Mesendoderm (in vitro differentiated cells): ENCODE results near the gene TNS1.

Experiments used
- DNase-seq: peaks from one replicate; pipeline ENCODE4 v3.0.0; 2013
- H2AK5ac ChIP-seq: 2 replicates; pipeline ENCODE4 v1.6.1; 2013; ENCODE audit warnings: low read length, inconsistent platforms
- H2BK120ac ChIP-seq: 2 replicates; pipeline ENCODE4 v1.6.1; 2013; ENCODE audit warnings: low read depth, mild to moderate bottlenecking, low read length, moderate library complexity, mixed read lengths
- H2BK15ac ChIP-seq: replicated peaks from 2 replicates; pipeline ENCODE4 v1.6.1; 2013; ENCODE audit warnings: low read depth, mild to moderate bottlenecking, moderate library complexity
- H2BK5ac ChIP-seq: 2 replicates; pipeline ENCODE4 v1.6.1; 2013; ENCODE audit warnings: low read length, inconsistent platforms
- H3K18ac ChIP-seq: 2 replicates; pipeline ENCODE4 v1.6.1; 2013; ENCODE audit warnings: mild to moderate bottlenecking, low read length, mixed read lengths
- H3K23ac ChIP-seq: one replicate; pipeline ENCODE4 v1.6.1; 2013; ENCODE audit warnings: low read length
- H3K27ac ChIP-seq: 2 replicates; pipeline ENCODE4 v1.5.1; 2013; ENCODE audit warnings: low read depth, mild to moderate bottlenecking, inconsistent platforms, low read length, moderate library complexity
- H3K27me3 ChIP-seq: 2 replicates; pipeline ENCODE4 v1.6.1; 2013; ENCODE audit warnings: low read length, control low read depth, mild to moderate bottlenecking, inconsistent platforms; ENCODE audit not compliant: insufficient read depth, poor library complexity
- H3K36me3 ChIP-seq: 2 replicates; pipeline ENCODE4 v1.6.1; 2013; ENCODE audit warnings: low read length, inconsistent platforms; ENCODE audit not compliant: control insufficient read depth, insufficient read depth
- H3K4ac ChIP-seq: one replicate; pipeline ENCODE4 v1.6.1; 2013; ENCODE audit warnings: low read depth, mild to moderate bottlenecking, low read length, moderate library complexity
- H3K4me1 ChIP-seq: 2 replicates; pipeline ENCODE4 v1.6.1; 2013; ENCODE audit warnings: low read depth, low read length, inconsistent platforms; ENCODE audit not compliant: control insufficient read depth
- H3K4me2 ChIP-seq: 2 replicates; pipeline ENCODE4 v1.6.1; 2013; ENCODE audit warnings: low read length
- H3K4me3 ChIP-seq: 2 replicates; pipeline ENCODE4 v1.5.1; 2013; ENCODE audit warnings: mild to moderate bottlenecking, low read length
- H3K56ac ChIP-seq: one replicate; pipeline ENCODE4 v1.6.1; 2013; ENCODE audit warnings: low read length
- H3K79me1 ChIP-seq: 2 replicates; pipeline ENCODE4 v1.6.1; 2013; ENCODE audit warnings: low read length, inconsistent platforms
- H3K79me2 ChIP-seq: 2 replicates; pipeline ENCODE4 v1.6.1; 2013; ENCODE audit warnings: mild to moderate bottlenecking, low read length; ENCODE audit not compliant: control insufficient read depth, insufficient read depth
- H3K9ac ChIP-seq: 2 replicates; pipeline ENCODE4 v1.6.1; 2013; ENCODE audit warnings: low read length, inconsistent platforms
- H4K5ac ChIP-seq: one replicate; pipeline ENCODE4 v1.6.1; 2013; ENCODE audit warnings: low read length
- H4K8ac ChIP-seq: one replicate; pipeline ENCODE4 v1.6.1; 2013; ENCODE audit warnings: low read depth, mild to moderate bottlenecking, control low read depth, low read length, moderate library complexity
- WGBS: extraction: QIAGEN DNeasy Blood & Tissue Kit; methylation state at CpG from one replicate; pipeline ENCODE4 v1.1.7; 2013; ENCODE audit warnings: low lambda C conversion rate, missing lambda C conversion rate; ENCODE audit not compliant: insufficient coverage; ENCODE audit errors: extremely low coverage; 5-methylcytosine and 5-hydroxymethylcytosine counted together

Gene TNS1

DNA sequence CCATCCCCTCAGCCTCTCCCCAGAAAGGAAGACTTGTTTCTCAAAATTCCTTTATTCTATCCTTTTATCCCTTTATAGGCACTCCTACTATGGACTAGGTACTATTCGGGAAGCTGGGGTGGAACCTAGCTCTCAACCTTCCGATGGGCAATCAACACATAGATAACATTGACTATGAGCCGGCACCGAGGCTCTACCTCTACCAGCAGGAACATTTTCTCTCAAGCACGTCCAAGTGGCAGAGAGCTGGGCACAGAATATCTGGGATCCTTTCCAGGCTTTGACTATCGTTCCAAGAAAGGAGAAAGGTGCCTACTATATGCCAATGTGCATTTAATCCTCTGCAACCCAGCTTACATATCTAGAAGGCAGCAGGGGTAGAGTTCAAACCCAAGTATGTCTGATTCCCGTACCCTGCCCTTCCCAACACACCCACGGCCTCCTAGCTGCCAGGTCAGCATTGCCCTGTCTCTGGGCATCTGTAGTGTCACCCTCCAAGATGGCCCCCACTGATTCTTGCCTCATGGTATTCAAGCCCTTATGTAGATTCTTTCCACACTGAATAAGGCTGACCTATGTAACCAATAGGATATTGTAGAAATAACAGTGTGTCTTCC, 28.3 kb downstream of the TNS1 start:
- Histone ChIP-seq H2BK120ac (no peak overlapping the region), H3K27ac (no peak overlapping the region), H3K4me2 (no peak overlapping the region), H3K23ac (no peak overlapping the region), H3K79me2 (no peaks in the 10 kb centered on the region), H3K4me1 (peaks cover 4% of the 10 kb centered on the region), H3K9ac (no peak overlapping the region), H3K18ac (no peak overlapping the region), H3K4me3 (no peak overlapping the region), H3K4ac (no peak overlapping the region), H3K56ac (no peak overlapping the region), H2BK5ac (no peak overlapping the region), H2BK15ac (no peak overlapping the region), H3K27me3 (no peaks in the 10 kb centered on the region), H2AK5ac (no peak overlapping the region), H3K36me3 (no peaks in the 10 kb centered on the region), H3K79me1 (peaks cover 2% of the 10 kb centered on the region), H4K5ac (no peak overlapping the region), H4K8ac (no peak overlapping the region)
- no CpG with 5 or more reads among the region's 8 CpGs for WGBS
- no peak for DNase-seq

GRCh38 chr2:217973008-217973787, 29.6 kb downstream of the TNS1 start:
- WGBS = no CpG with 5 or more reads among the region's 11 CpGs
- no peak overlapping the region for H3K27ac ChIP-seq
- no peak overlapping the region for H3K23ac ChIP-seq
- no peak overlapping the region for H2BK5ac ChIP-seq
- H3K79me2 ChIP-seq = no peaks in the 10 kb centered on the region
- H3K4me1 ChIP-seq = no peaks in the 10 kb centered on the region
- no peak overlapping the region for H4K8ac ChIP-seq
- no peak overlapping the region for H3K4me2 ChIP-seq
- no peak overlapping the region for H2AK5ac ChIP-seq
- H4K5ac ChIP-seq = no peak overlapping the region
- no peak for DNase-seq
- no peak overlapping the region for H3K56ac ChIP-seq
- no peak overlapping the region for H3K4ac ChIP-seq
- no peaks in the 10 kb centered on the region for H3K36me3 ChIP-seq
- no peak overlapping the region for H2BK15ac ChIP-seq
- H3K4me3 ChIP-seq = no peak overlapping the region
- no peaks in the 10 kb centered on the region for H3K79me1 ChIP-seq
- H3K9ac ChIP-seq = no peak overlapping the region
- no peak overlapping the region for H2BK120ac ChIP-seq
- no peak overlapping the region for H3K18ac ChIP-seq
- no peaks in the 10 kb centered on the region for H3K27me3 ChIP-seq

DNA sequence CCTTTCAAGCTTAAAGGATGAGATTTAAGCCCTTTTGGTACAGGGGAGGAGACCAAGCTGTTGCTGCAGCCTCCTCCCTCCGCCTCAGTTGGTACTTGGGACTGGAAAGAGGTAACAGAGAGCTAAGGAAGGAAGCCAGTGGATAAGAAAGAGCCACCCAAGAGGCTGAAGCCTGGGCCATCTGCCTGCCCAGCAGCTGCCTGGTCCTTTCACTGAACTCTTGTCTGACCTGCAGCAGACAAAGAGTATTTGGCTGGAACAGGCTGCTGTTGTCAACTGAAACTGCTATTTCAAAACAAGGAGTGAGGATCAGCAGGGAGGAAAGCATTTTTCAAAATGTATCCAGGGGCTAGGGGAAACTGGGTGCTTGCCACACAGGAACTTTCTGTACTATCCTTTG, 30.3 kb downstream of the TNS1 start:
- Histone ChIP-seq H3K4me1 (no peaks in the 10 kb centered on the region), H2AK5ac (no peak overlapping the region), H3K4me2 (no peak overlapping the region), H3K27ac (no peak overlapping the region), H3K18ac (no peak overlapping the region), H3K27me3 (no peaks in the 10 kb centered on the region), H3K4me3 (no peak overlapping the region), H2BK15ac (no peak overlapping the region), H4K8ac (no peak overlapping the region), H3K23ac (no peak overlapping the region), H2BK5ac (no peak overlapping the region), H4K5ac (no peak overlapping the region), H3K4ac (no peak overlapping the region), H3K36me3 (no peaks in the 10 kb centered on the region), H3K79me2 (no peaks in the 10 kb centered on the region), H3K79me1 (no peaks in the 10 kb centered on the region), H2BK120ac (no peak overlapping the region), H3K56ac (no peak overlapping the region), H3K9ac (no peak overlapping the region)
- DNase-seq = no peak
- no CpG with 5 or more reads among the region's 1 CpG for whole genome bisulfite sequencing

GRCh38 chr2:217972037-217972436, 30.8 kb downstream of the TNS1 start:
- Histone ChIP-seq H3K56ac (no peak overlapping the region), H3K27ac (no peak overlapping the region), H3K4me2 (no peak overlapping the region), H4K8ac (no peak overlapping the region), H3K4ac (no peak overlapping the region), H3K4me1 (no peaks in the 10 kb centered on the region), H3K23ac (no peak overlapping the region), H3K27me3 (no peaks in the 10 kb centered on the region), H2BK15ac (no peak overlapping the region), H3K79me2 (no peaks in the 10 kb centered on the region), H2BK5ac (no peak overlapping the region), H3K18ac (no peak overlapping the region), H3K36me3 (no peaks in the 10 kb centered on the region), H2BK120ac (no peak overlapping the region), H3K4me3 (no peak overlapping the region), H3K79me1 (no peaks in the 10 kb centered on the region), H2AK5ac (no peak overlapping the region), H3K9ac (no peak overlapping the region), H4K5ac (no peak overlapping the region)
- no CpG with 5 or more reads among the region's 1 CpG for WGBS
- DNase-seq = no peak

GRCh38 chr2:217971166-217971565, 31.6 kb downstream of the TNS1 start:
- H3K18ac ChIP-seq = no peak overlapping the region
- no peaks in the 10 kb centered on the region for H3K79me2 ChIP-seq
- H2BK5ac ChIP-seq = no peak overlapping the region
- H3K4me2 ChIP-seq = no peak overlapping the region
- no peak overlapping the region for H3K23ac ChIP-seq
- no peak overlapping the region for H2BK15ac ChIP-seq
- no peak overlapping the region for H3K4me3 ChIP-seq
- H3K56ac ChIP-seq = no peak overlapping the region
- DNase-seq = no peak
- no peaks in the 10 kb centered on the region for H3K4me1 ChIP-seq
- H3K27ac ChIP-seq = no peak overlapping the region
- WGBS = no CpG with 5 or more reads among the region's 5 CpGs
- no peak overlapping the region for H2BK120ac ChIP-seq
- no peaks in the 10 kb centered on the region for H3K36me3 ChIP-seq
- no peak overlapping the region for H4K8ac ChIP-seq
- no peak overlapping the region for H3K9ac ChIP-seq
- no peaks in the 10 kb centered on the region for H3K27me3 ChIP-seq
- H4K5ac ChIP-seq = no peak overlapping the region
- H3K79me1 ChIP-seq = no peaks in the 10 kb centered on the region
- no peak overlapping the region for H2AK5ac ChIP-seq
- H3K4ac ChIP-seq = no peak overlapping the region

DNA sequence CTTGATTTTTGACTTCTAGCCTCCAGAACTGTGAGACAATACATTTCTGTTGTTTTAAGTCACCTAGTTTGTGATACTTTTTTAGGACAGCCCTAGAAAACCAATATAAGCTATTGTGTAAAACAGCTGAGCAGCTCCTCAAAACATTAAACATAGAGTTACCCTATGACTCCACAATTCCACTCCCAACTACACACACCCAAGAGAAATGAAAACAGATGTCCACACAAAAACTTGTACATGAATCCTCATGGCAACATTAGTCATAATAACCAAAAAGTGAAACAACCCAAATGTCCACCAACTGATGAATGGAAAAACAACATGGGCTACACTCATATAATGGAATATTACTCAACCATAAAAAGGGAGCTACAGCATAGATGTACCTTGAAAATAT, 32.6 kb downstream of the TNS1 start:
- Histone ChIP-seq H3K27ac (no peak overlapping the region), H4K8ac (no peak overlapping the region), H2BK5ac (no peak overlapping the region), H3K4me2 (no peak overlapping the region), H3K9ac (no peak overlapping the region), H3K4me3 (no peak overlapping the region), H3K79me1 (no peaks in the 10 kb centered on the region), H3K4ac (no peak overlapping the region), H3K23ac (no peak overlapping the region), H3K79me2 (no peaks in the 10 kb centered on the region), H3K4me1 (peaks cover 1% of the 10 kb centered on the region), H2BK15ac (no peak overlapping the region), H3K36me3 (no peaks in the 10 kb centered on the region), H3K18ac (no peak overlapping the region), H4K5ac (no peak overlapping the region), H2AK5ac (no peak overlapping the region), H3K56ac (no peak overlapping the region), H3K27me3 (no peaks in the 10 kb centered on the region), H2BK120ac (no peak overlapping the region)
- DNase-seq = no peak
